GM12875 (cell line): ENCODE data around the gene MEIKIN.

ENCODE experiments used
- H3K4me3 ChIP-seq: one replicate; pipeline ENCODE4 v1.5.1; 2011; ENCODE audit warnings: low read depth, low read length, control low read depth
- TF ChIP-seq, protein P1 (sequence below): IDR thresholded peaks from 2 replicates; pipeline ENCODE4 v1.5.1; 2011; ENCODE audit warnings: low read depth, mild to moderate bottlenecking, control low read depth, inconsistent platforms, low read length, moderate library complexity, borderline replicate concordance; ENCODE audit not compliant: insufficient read depth

The MEIKIN gene

GRCh38 chr5:131760793-131761192 lies 184.7 kb downstream of the MEIKIN start:
- H3K4me3 ChIP-seq, result no peak overlapping the region
- TF ChIP-seq, protein P1, sequence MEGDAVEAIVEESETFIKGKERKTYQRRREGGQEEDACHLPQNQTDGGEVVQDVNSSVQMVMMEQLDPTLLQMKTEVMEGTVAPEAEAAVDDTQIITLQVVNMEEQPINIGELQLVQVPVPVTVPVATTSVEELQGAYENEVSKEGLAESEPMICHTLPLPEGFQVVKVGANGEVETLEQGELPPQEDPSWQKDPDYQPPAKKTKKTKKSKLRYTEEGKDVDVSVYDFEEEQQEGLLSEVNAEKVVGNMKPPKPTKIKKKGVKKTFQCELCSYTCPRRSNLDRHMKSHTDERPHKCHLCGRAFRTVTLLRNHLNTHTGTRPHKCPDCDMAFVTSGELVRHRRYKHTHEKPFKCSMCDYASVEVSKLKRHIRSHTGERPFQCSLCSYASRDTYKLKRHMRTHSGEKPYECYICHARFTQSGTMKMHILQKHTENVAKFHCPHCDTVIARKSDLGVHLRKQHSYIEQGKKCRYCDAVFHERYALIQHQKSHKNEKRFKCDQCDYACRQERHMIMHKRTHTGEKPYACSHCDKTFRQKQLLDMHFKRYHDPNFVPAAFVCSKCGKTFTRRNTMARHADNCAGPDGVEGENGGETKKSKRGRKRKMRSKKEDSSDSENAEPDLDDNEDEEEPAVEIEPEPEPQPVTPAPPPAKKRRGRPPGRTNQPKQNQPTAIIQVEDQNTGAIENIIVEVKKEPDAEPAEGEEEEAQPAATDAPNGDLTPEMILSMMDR, result no peak

DNA sequence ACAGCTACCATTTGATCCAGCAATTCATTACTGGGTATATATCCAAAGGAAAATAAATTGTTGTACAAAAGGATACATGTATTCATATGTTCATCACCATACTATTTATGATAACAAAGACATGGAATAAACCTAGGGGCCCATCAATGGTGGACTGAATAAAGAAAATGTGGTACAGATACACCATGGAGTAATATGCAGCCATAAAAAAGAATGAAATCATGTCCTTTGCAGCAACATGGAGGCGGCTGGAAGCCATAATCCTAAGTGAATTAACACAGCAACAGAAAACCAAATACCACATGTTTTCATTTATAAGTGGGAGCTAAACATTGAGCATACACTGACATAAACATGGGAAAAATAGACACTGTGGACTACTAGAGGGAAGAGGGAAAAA lies 185.8 kb downstream of the MEIKIN start:
- no peak overlapping the region for H3K4me3 ChIP-seq
- TF ChIP-seq, protein P1, result no peak

DNA sequence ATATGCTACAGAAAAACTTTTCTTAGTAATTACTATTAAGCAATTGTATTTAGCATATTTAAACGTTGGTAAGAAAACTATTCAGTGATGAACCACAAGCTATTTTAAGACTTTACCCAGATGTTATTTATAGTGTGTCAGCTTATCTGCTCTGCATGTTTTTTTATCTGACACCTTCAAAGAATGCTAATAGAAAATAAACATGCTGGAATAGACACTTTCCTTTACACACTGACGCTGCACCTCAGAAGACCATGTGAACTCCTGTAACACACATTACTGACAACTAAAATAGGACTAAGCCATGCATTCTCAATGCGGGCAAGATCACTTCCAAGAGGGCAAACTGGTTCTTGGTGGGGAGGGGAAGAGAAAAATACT lies 187.0 kb downstream of the MEIKIN start:
- H3K4me3 ChIP-seq, result no peak overlapping the region
- TF ChIP-seq, protein P1, result no peak

- TF ChIP-seq, protein P1, result no peak
- no peak overlapping the region for H3K4me3 ChIP-seq
Observed at GRCh38 chr5:131757830-131758519, 187.5 kb downstream of the MEIKIN start.
